MM.1S (cell line): ENCODE data around the gene ACCSL.

Experiments
- DNase-seq: peaks from one replicate; pipeline ENCODE4 v3.0.0-alpha.2; 2015
- H2AFZ ChIP-seq: fragments of 300-600 bp; sonication (generic); 2 replicates; pipeline ENCODE4 v1.6.0; 2016; ENCODE audit warnings: antibody characterized with exemption, low read length
- H3F3A ChIP-seq: fragments of 300-600 bp; sonication (generic); 2 replicates; pipeline ENCODE4 v1.6.1; 2016; ENCODE audit warnings: mild to moderate bottlenecking, antibody characterized with exemption, low read length, moderate library complexity, mixed read lengths; ENCODE audit not compliant: insufficient read depth
- H3K27ac ChIP-seq: fragments of 300-600 bp; sonication (generic); 2 replicates; pipeline ENCODE4 v1.5.1; 2016; ENCODE audit warnings: mild to moderate bottlenecking, low read length
- H3K27me3 ChIP-seq: fragments of 300-600 bp; sonication (generic); replicated peaks from 2 replicates; pipeline ENCODE4 v1.6.0; 2016; ENCODE audit warnings: low read length; ENCODE audit not compliant: insufficient read depth
- H3K36me3 ChIP-seq: fragments of 300-600 bp; sonication (generic); replicated peaks from 2 replicates; pipeline ENCODE4 v1.6.1; 2016; ENCODE audit warnings: mild to moderate bottlenecking, low read length, mixed read lengths; ENCODE audit not compliant: insufficient read depth
- H3K4me1 ChIP-seq: fragments of 300-600 bp; sonication (generic); 2 replicates; pipeline ENCODE4 v1.6.1; 2016; ENCODE audit warnings: low read length, mixed read lengths
- H3K4me2 ChIP-seq: fragments of 300-600 bp; sonication (generic); 2 replicates; pipeline ENCODE4 v1.6.0; 2016; ENCODE audit warnings: low read depth, low read length
- H3K4me3 ChIP-seq: fragments of 300-600 bp; sonication (generic); 2 replicates; pipeline ENCODE4 v1.5.1; 2016; ENCODE audit warnings: low read length, mixed read lengths
- H3K79me2 ChIP-seq: fragments of 300-600 bp; sonication (generic); 2 replicates; pipeline ENCODE4 v1.6.1; 2016; ENCODE audit warnings: mixed run types, low read length, mixed read lengths
- H3K9ac ChIP-seq: fragments of 300-600 bp; sonication (generic); 2 replicates; pipeline ENCODE4 v1.6.1; 2016; ENCODE audit warnings: low read length, mixed read lengths
- H3K9me2 ChIP-seq: fragments of 300-600 bp; sonication (generic); replicated peaks from 2 replicates; pipeline ENCODE4 v1.6.1; 2016; ENCODE audit warnings: mild to moderate bottlenecking, low read length, mixed read lengths; ENCODE audit not compliant: insufficient read depth
- H3K9me3 ChIP-seq: fragments of 300-600 bp; sonication (generic); replicated peaks from 2 replicates; pipeline ENCODE4 v1.6.1; 2016; ENCODE audit warnings: mild to moderate bottlenecking, low read length, mixed read lengths; ENCODE audit not compliant: insufficient read depth
- H4K20me1 ChIP-seq: fragments of 300-600 bp; sonication (generic); 2 replicates; pipeline ENCODE4 v1.6.1; 2016; ENCODE audit warnings: mild to moderate bottlenecking, low read length, moderate library complexity, mixed read lengths; ENCODE audit not compliant: insufficient read depth
- CTCF ChIP-seq: fragments of 300-600 bp; sonication (generic); IDR thresholded peaks from 2 replicates; pipeline ENCODE4 v1.5.1; 2016; ENCODE audit warnings: antibody characterized with exemption, low read length, mixed read lengths
- EZH2 ChIP-seq: fragments of 300-600 bp; sonication (generic); optimal IDR thresholded peaks from 2 replicates; pipeline ENCODE3; 2017; ENCODE audit warnings: low read depth, mild to moderate bottlenecking, antibody characterized with exemption, low read length, mixed read lengths
- EZH2phosphoT487 ChIP-seq: fragments of 300-600 bp; sonication (generic); IDR thresholded peaks from 2 replicates; pipeline ENCODE4 v1.6.1; 2018; ENCODE audit warnings: antibody characterized with exemption, low read length

Gene ACCSL

GRCh38 chr11:44032299-44033085 lies 15.3 kb upstream of the ACCSL start:
- TF ChIP-seq EZH2phosphoT487 (no peak), EZH2 (no peak), CTCF (no peak)
- H3K36me3 ChIP-seq: no peaks in the 10 kb centered on the region
- H3K4me3 ChIP-seq: no peak overlapping the region
- no peak for DNase-seq
- H3K27me3 ChIP-seq: no peaks in the 10 kb centered on the region
- H3F3A ChIP-seq: no peaks in the 10 kb centered on the region
- H4K20me1 ChIP-seq: no peaks in the 10 kb centered on the region
- H2AFZ ChIP-seq: no peak overlapping the region
- H3K4me1 ChIP-seq: no peaks in the 10 kb centered on the region
- H3K27ac ChIP-seq: no peak overlapping the region
- no peak overlapping the region for H3K9ac ChIP-seq
- H3K79me2 ChIP-seq: no peaks in the 10 kb centered on the region
- H3K4me2 ChIP-seq: no peak overlapping the region
- no peaks in the 10 kb centered on the region for H3K9me2 ChIP-seq
- no peaks in the 10 kb centered on the region for H3K9me3 ChIP-seq

DNA sequence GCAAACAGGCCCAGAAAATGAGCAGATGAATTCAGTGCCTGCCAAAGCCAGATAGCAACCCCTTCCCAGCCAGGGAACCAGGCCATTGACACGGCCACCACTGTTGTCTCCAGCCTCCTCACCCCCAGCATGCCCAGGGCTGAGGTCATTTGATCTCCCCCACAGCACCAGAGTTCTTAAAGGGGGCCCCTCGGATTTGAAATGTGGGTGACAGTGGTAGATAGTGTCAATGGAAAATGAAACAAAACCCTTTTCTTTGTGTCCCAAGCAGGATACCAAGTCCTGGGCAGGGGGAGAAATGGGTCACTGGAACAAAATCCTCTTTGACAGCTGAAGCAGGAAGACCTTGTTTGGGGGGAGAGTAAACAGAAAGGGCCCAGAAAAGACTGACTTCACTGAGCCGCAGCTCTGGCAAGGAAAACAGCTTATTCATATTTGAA lies 14.3 kb upstream of the ACCSL start:
- DNase-seq: no peak
- no peaks in the 10 kb centered on the region for H3K79me2 ChIP-seq
- H3K4me2 ChIP-seq: no peak overlapping the region
- H3K9me2 ChIP-seq: no peaks in the 10 kb centered on the region
- H3K9ac ChIP-seq: no peak overlapping the region
- no peaks in the 10 kb centered on the region for H3K9me3 ChIP-seq
- H3K4me3 ChIP-seq: no peak overlapping the region
- H4K20me1 ChIP-seq: no peaks in the 10 kb centered on the region
- no peaks in the 10 kb centered on the region for H3K4me1 ChIP-seq
- no peak overlapping the region for H2AFZ ChIP-seq
- no peak for TF ChIP-seq EZH2phosphoT487
- no peak for TF ChIP-seq CTCF
- no peak for TF ChIP-seq EZH2
- no peaks in the 10 kb centered on the region for H3K36me3 ChIP-seq
- H3K27ac ChIP-seq: no peak overlapping the region
- no peaks in the 10 kb centered on the region for H3F3A ChIP-seq
- H3K27me3 ChIP-seq: no peaks in the 10 kb centered on the region

DNA sequence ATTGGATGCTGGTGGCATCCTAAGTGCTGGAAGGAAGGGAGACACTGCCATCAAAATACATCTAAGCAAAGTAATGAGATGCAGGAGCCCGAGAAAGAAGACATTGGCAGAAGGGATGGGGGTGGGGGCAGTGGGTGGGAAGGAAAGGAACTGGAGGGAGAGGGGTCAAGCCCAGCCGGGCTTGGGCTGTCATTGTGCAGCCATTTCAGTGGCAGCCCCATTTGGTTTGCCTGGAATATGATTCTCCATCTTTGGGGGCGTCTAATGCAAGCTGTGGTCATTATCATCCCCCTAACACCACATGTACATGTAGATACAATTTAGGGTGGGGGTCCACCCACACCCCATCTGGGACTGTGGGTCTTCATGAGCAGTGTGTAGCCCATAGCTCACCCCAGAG lies 13.9 kb upstream of the ACCSL start:
- Histone ChIP-seq H3K79me2 (no peaks in the 10 kb centered on the region), H3F3A (no peaks in the 10 kb centered on the region), H3K9me2 (no peaks in the 10 kb centered on the region), H4K20me1 (no peaks in the 10 kb centered on the region), H3K36me3 (no peaks in the 10 kb centered on the region), H3K4me1 (no peaks in the 10 kb centered on the region), H3K4me3 (no peak overlapping the region), H3K27me3 (no peaks in the 10 kb centered on the region), H3K9me3 (no peaks in the 10 kb centered on the region), H3K4me2 (no peak overlapping the region), H3K9ac (no peak overlapping the region), H2AFZ (no peak overlapping the region), H3K27ac (no peak overlapping the region)
- no peak for DNase-seq
- TF ChIP-seq EZH2: no peak
- TF ChIP-seq CTCF: no peak
- no peak for TF ChIP-seq EZH2phosphoT487
